Ishikawa (cell line): Measurements from ENCODE around the gene TAF11L9.
"Not testable (repeated sequence)": the region's sequence is repeated elsewhere in the genome, so short reads cannot be mapped to it uniquely, and the experiment has no call there.

Source experiments
- CEBPB ChIP-seq: IDR thresholded peaks from 2 replicates; pipeline ENCODE4 v1.6.1; 2012
- CREB1 ChIP-seq: IDR thresholded peaks from 2 replicates; pipeline ENCODE4 v1.6.1; 2012; ENCODE audit warnings: low read depth
- EGR1 ChIP-seq: IDR thresholded peaks from 2 replicates; pipeline ENCODE4 v1.6.1; 2012
- EP300 ChIP-seq: IDR thresholded peaks from 2 replicates; pipeline ENCODE4 v1.6.1; 2012; ENCODE audit warnings: borderline replicate concordance
- FOXM1 ChIP-seq: IDR thresholded peaks from 2 replicates; pipeline ENCODE4 v1.6.1; 2012; ENCODE audit warnings: low read depth, borderline replicate concordance
- MAX ChIP-seq: IDR thresholded peaks from 2 replicates; pipeline ENCODE4 v1.6.1; 2012
- NFIC ChIP-seq: IDR thresholded peaks from 2 replicates; pipeline ENCODE4 v1.6.1; 2012
- RAD21 ChIP-seq: IDR thresholded peaks from 2 replicates; pipeline ENCODE4 v1.6.1; 2012; ENCODE audit warnings: low read depth
- REST ChIP-seq: IDR thresholded peaks from 2 replicates; pipeline ENCODE4 v1.6.1; 2012; ENCODE audit warnings: low read depth, mild to moderate bottlenecking
- TAF1 ChIP-seq: IDR thresholded peaks from 2 replicates; pipeline ENCODE4 v1.6.1; 2012; ENCODE audit warnings: low read depth, mild to moderate bottlenecking
- TCF12 ChIP-seq: IDR thresholded peaks from 2 replicates; pipeline ENCODE4 v1.6.1; 2012; ENCODE audit warnings: low read depth
- TEAD4 ChIP-seq: IDR thresholded peaks from 2 replicates; pipeline ENCODE4 v1.6.1; 2012
- USF1 ChIP-seq: IDR thresholded peaks from 2 replicates; pipeline ENCODE4 v1.6.1; 2012
- YY1 ChIP-seq: IDR thresholded peaks from 2 replicates; pipeline ENCODE4 v1.6.1; 2012; ENCODE audit warnings: low read depth
- ZBTB7A ChIP-seq: IDR thresholded peaks from 2 replicates; pipeline ENCODE4 v1.6.1; 2012; ENCODE audit warnings: low read depth

Gene TAF11L9

GRCh38 chr5:17594255-17594654 is at the start of gene TAF11L9:
Gene TAF11L9 (minus strand): TSS chr5:17594394.
- not testable (repeated sequence) for TF ChIP-seq EGR1, REST, TEAD4

GRCh38 chr5:17634160-17634559 is 40.0 kb upstream of the TAF11L9 start, which contains the start of gene TAF11L14:
Gene TAF11L14 (plus strand): TSS chr5:17634460.
- TF ChIP-seq EGR1 (no peak), CEBPB (no peak), EP300 (no peak), USF1 (no peak), FOXM1 (no peak), RAD21 (no peak), TAF1 (no peak), REST (no peak), CREB1 (no peak)

- TF ChIP-seq YY1, TAF1, TEAD4: not testable (repeated sequence)
Measured at GRCh38 chr5:17631788-17632187, 37.6 kb upstream of the TAF11L9 start, which contains the start of gene TAF11L13. Gene TAF11L13 (plus strand): TSS chr5:17632088.

- TF ChIP-seq YY1 (no peak), REST (no peak), TAF1 (no peak), MAX (no peak), NFIC (no peak), EP300 (no peak), TEAD4 (no peak), CEBPB (no peak), CREB1 (no peak), FOXM1 (no peak), ZBTB7A (no peak), RAD21 (no peak), USF1 (no peak)
Measured at GRCh38 chr5:17625686-17626085, 31.5 kb upstream of the TAF11L9 start.

- TF ChIP-seq USF1 = no peak
- no peak for TF ChIP-seq TCF12
- TF ChIP-seq REST = no peak
- TF ChIP-seq YY1 = no peak
- TF ChIP-seq ZBTB7A = no peak
Measured at GRCh38 chr5:17620627-17621026, 26.4 kb upstream of the TAF11L9 start.
